Colon (tissue), 2 donors: ENCODE results near the gene IRX4.

Experiments
- FAIRE-seq: peaks from 2 replicates; lab custom pipeline; 2012; peaks lifted over from hg19 to GRCh38; lab: Jason Lieb, UNC
- donor health status: control.
- donor health status: control.

The IRX4 gene

DNA sequence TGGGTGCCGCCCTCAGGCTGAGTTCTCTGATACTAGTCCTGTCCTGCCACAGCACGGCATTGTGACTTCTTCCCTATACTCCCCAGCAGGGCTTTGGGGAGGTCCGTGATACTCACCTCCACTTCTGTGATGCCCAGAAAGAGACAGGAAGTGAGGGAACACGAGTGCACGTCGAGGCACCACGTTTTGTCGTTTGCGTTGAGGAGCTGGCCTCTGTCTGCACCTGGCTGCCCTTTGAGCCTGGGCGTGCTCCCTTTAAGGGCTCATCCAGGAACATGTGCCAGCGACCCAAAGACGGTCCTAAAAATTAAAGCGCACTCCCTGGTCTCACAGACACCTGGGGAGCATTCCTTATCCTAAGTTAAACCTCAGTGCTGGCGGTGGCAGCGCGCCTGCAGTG is 8.7 kb upstream of the IRX4 start:
- no peak for FAIRE-seq

- FAIRE-seq: no peak
These were observed 7.6 kb upstream of the IRX4 start for GRCh38 chr5:1890296-1890695.

DNA sequence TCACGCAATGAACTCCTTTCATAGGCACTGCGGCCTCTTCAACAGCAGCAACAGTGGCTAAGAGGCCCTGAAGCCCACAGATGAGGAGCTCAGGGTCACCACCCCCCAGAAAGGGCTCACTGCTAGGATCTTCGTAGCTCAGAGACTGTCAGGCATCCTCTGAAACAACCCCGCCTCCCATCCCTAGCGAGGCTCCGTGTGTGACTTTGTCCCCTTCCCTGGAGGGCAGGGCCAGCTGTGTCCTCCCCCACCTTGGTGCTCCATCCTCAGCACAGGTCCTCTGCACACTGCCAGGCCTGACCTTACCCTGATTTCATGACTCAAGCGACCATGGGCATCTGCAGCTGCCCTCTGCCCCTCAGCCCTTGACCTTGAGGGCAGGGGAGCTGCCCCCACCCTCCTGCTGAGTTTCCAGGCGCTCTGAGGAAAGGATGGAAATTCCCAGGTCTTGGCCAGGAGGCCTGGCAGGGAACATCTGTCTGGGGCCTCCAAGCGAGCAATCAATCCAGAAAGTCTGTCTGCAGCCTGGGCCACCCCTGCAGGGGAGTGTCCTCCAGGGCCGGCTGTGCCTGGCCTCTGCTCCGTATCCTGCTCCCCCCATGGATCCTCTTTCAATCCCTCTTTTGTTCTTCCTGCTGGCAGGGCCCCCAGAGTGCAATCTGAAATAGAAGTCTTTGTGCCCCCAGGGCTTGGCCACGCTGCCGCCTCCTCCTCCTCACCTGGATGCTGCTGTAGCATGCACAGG is 6.8 kb upstream of the IRX4 start:
- no peak for FAIRE-seq

- no peak for FAIRE-seq
These were observed 6.0 kb upstream of the IRX4 start for GRCh38 chr5:1888541-1889251.

GRCh38 chr5:1887588-1888360 is 5.0 kb upstream of the IRX4 start:
- FAIRE-seq: no peak

- FAIRE-seq: no peak
These were observed 4.3 kb upstream of the IRX4 start for GRCh38 chr5:1886846-1887587.

DNA sequence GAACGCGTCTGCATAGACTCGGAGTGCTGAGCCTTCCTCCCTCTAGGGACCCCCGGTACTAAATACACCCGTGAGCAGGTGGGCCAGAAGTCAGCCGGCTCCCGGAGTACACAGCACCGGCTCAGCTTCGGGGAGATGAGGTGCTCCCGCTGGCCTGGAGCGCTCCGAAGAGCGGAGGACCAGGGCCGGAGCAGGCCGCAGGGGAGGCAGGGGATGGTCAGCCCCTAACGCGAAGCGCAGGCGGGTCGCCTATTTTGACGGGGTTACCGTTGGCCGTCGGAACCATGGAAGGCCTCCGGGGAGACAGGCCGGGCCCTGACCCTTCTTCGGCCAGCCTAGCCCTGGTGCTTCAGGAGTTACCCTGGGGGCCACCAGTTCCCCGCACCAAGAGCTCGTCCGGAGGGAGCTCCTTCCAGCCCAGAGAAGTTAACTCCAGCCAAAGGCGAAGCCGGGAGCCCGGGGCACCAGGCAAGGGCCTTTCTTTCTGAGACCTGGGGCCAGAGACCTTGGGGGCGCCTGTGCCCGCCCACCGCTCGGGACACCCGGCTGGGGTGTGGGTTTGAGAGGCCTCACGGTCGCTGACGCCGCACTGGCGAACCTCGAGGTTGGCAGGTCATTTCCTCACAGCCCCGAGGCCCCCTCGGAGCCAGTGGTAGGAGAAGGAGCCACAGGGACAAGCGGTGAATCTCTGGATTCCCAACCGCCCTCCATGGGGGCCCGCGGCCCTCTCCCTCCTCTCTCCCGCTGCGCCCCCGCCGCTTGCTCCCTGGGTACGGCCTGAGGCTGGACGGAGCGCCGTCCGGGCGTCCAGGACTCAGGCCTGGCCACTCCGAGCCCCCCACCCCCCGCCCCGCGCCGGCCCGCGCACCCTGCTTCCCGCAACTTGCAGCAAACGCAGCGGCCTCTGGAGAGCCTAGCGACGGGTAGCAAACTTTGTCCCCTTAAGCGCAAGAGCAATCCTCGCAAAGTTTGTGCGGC is 3.4 kb upstream of the IRX4 start:
- no peak for FAIRE-seq

DNA sequence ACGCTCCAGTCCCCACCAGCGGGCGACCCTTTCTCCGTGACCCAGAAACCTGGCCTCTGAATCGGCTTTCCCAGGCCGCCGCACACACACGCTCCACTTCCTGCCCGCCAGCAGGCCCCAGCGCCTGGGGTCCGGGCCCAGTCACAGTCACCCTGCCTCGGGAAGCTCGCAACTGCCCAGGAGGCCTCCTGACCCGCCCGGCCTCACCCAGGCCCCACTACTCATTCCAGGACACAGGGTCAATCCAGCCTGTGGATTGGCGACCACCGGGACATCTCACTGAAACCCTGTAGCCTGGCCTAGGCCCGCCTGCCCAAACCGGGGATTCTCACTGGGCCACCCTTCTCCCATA is 2.7 kb upstream of the IRX4 start:
- FAIRE-seq: no peak

GRCh38 chr5:1884678-1885403 is 2.1 kb upstream of the IRX4 start:
- FAIRE-seq: no peak

GRCh38 chr5:1883925-1884677 is 1.4 kb upstream of the IRX4 start:
- no peak for FAIRE-seq

DNA sequence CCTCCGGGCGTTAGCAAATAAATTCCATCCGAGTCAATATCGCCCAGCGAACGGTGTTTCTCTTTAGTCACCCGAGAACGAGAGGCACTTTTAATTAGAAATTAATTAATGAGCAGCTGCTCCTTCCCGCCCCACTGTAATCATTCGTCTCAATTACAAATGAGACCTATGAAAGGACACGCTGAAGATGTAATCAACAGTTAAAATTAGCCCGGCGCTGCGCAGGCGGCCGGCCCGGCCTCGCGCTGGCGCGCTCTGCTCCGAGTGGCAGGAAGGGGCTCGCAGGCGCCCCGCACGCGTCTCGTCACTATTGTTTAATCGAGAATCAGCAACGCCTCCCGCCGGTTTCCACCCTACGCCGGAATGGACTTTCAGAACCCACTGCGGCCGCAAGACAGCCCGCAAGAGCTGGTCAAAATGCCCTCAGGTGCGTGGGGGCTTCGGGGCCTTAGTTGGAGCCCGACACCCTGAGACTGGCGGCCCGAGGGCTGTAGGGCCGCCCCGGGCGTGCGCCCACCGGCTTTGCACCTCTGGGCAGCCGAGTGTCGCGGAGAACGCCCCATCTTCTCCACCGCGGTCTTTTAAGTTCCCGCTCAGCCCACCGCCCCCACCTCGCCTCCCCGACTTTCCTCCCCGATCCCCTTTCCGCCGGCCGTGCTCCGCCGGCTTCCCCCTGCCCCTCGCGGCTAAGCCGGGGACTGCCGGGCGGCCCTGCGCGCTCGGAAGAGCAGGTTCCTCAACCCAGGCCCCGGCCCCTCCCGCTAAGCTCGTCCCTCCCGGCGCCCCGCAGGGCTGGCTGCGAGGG is 597 bp upstream of the IRX4 start:
- no peak for FAIRE-seq

- no peak for FAIRE-seq
These were observed 891 bp downstream of the IRX4 start for GRCh38 chr5:1881731-1882336.

- FAIRE-seq: no peak
These were observed 1.6 kb downstream of the IRX4 start for GRCh38 chr5:1881098-1881572.

DNA sequence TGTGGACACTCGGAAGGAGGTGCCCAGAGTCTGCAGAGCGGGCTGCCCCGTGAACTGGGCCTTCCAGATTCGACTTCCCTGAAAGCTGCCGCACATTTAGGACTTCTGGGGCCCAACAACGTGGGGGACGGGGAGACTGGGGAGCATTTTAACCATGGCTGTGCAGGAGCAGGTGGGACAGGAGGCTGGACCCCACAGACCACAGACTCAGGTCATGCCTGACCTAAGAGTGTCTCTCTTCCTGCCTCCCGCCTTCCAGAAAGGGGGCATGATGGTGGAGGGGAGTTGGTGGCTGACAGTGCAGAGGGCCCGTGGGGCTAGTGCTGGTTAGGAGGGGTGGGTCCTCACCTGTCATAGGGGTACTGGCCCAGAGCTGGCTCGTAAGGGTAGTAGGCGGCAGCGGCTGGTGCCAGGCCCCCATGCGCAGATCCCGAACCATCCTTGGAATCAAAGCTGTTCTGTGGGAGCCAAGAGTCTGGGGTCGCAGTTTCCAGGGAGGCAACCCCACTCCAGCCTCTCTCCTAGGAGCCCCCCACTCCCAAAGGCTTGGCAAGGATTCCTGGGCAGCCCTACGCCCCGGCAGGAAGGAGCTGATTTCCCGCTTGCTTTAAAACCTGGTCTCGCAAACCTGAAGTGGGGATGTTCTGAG is 2.2 kb downstream of the IRX4 start:
- no peak for FAIRE-seq

- FAIRE-seq: no peak
These were observed 3.1 kb downstream of the IRX4 start for GRCh38 chr5:1879292-1880263.

DNA sequence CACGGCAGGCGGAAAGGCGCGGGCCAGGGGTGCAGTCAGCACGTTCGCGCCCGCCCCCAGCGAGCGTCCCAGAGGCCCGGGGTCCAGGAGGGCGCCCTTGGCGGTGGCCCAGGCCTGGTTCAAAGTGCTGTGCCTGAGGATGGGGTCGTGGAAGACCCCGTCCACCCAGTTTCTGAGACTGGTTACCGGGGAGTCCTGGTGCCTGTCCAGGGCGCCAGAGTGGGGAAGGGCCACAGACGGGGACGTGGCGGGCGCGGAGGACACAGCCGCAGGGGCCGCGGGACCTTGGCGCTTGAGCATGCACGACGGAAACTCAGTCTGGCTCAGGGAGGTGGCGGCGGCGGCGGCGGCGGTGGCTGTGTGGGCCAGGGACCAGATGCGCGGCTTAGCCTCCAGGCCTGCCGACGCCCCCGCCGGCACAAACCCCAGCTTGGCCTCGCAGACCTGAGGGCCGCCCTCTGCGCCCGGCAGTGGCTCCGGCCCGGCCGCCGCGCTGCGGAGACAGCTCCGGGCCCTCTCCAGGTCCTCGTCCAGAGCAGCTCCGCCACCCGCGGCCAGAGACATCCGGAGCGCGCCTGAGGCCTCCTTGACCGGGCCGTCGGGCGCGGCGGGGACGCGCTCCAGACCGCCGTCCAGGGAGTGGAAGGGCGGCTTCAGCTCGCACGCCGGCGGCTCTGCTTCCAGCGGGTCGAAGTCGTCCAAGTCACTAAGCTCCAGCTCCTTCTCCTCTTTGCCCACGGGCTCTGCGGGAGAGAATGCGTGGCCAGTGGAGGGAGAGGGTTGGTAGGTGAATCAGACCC is 4.5 kb downstream of the IRX4 start:
- FAIRE-seq: no peak
